A549 (cell line): Measurements from ENCODE around the gene HAX1.

Experiments used
- EP300 ChIP-seq, 2 experiments: fragments of >200 bp; sonication (Bioruptor Twin); formaldehyde crosslinking; IDR thresholded peaks; 2 replicates in 1 of 2; 3 replicates in 1 of 2; pipeline ENCODE4 v1.6.1; 2016 to 2017
- NPAS2 ChIP-seq: fragments of 250-450 bp; sonication (Bioruptor Pico); IDR thresholded peaks from 2 replicates; pipeline ENCODE4 v1.8.0; 2022; ENCODE audit warnings: mild to moderate bottlenecking, moderate library complexity, borderline replicate concordance
- TF ChIP-seq, protein P1 (sequence below): fragments of >200 bp; sonication (Bioruptor Twin); formaldehyde crosslinking; IDR thresholded peaks from 3 replicates; pipeline ENCODE4 v1.5.1; 2016
- TF ChIP-seq, protein P2 (sequence below): fragments of 450-650 bp; IDR thresholded peaks from 2 replicates; pipeline ENCODE4 v1.6.1; 2014; ENCODE audit warnings: antibody characterized with exemption

DNA sequence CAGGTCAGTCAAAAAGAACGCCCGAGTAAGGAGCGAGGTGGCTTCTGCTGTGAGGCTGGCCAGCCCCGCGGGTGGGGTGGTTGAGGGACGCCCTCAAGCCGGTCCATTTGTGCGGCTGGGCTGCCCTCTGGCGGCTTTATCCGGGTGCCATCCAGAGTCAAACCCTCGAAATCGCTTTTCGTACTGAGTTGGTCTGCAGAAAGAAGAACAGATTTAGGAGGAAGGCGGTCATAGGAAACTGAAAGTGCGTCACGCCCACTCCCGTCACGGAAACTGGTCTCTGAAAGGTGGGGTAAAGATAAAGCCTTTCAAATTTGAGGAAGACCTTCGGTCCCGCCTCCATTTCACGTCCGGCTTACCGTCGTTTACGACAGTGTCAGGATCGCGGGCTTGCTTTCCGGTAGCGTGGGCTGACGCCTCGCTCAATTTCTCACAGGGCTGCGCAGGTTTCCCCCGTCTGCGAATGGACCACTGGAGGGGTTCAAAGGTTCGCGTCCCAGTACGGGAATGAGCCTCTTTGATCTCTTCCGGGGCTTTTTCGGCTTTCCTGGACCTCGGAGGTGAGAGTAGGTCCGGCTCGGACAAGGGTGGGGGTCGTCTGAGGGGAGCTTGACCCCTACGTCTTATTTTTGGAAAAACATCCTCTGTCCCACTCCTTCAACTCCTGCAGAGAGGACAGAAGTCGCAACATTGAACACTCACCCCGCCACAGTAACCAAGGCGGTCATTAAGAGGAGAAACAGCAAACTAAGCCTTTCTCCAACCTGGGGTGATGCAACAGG, at the start of gene HAX1:
- TF ChIP-seq, protein P1, sequence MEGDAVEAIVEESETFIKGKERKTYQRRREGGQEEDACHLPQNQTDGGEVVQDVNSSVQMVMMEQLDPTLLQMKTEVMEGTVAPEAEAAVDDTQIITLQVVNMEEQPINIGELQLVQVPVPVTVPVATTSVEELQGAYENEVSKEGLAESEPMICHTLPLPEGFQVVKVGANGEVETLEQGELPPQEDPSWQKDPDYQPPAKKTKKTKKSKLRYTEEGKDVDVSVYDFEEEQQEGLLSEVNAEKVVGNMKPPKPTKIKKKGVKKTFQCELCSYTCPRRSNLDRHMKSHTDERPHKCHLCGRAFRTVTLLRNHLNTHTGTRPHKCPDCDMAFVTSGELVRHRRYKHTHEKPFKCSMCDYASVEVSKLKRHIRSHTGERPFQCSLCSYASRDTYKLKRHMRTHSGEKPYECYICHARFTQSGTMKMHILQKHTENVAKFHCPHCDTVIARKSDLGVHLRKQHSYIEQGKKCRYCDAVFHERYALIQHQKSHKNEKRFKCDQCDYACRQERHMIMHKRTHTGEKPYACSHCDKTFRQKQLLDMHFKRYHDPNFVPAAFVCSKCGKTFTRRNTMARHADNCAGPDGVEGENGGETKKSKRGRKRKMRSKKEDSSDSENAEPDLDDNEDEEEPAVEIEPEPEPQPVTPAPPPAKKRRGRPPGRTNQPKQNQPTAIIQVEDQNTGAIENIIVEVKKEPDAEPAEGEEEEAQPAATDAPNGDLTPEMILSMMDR: peak; percentile 92
- TF ChIP-seq NPAS2 (CRISPR knock-in tag) (no peak), EP300 (IDR thresholded peaks at IDR 0.05) (no peak)
- TF ChIP-seq, protein P2, sequence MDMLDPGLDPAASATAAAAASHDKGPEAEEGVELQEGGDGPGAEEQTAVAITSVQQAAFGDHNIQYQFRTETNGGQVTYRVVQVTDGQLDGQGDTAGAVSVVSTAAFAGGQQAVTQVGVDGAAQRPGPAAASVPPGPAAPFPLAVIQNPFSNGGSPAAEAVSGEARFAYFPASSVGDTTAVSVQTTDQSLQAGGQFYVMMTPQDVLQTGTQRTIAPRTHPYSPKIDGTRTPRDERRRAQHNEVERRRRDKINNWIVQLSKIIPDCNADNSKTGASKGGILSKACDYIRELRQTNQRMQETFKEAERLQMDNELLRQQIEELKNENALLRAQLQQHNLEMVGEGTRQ: no peak
